NCI-H2196 (cell line): ENCODE results near the gene FAM114A2.
"Not testable (repeated sequence)": the region's sequence is repeated elsewhere in the genome, so short reads cannot be mapped to it uniquely, and the experiment has no call there.

ENCODE experiments used
- DNase-seq: peaks from one replicate; lab custom pipeline; 2025; ENCODE audit not compliant: unreplicated experiment; lab: John Stamatoyannopoulos, UW

FAM114A2 gene

GRCh38 chr5:154038707-154039457 lies at the start of gene FAM114A2, which contains the start of gene MFAP3:
Gene FAM114A2 (minus strand): TSS chr5:154038910. CDS start chr5:154034953, 3,957 bp downstream.
Gene MFAP3 (plus strand): TSS chr5:154038967. CDS start chr5:154049723, 10,756 bp downstream.
- peak; percentile 88 for DNase-seq

GRCh38 chr5:154087260-154087659 lies 48.5 kb upstream of the FAM114A2 start:
- DNase-seq = no peak

- no peak for DNase-seq
These were observed 47.9 kb upstream of the FAM114A2 start for GRCh38 chr5:154086641-154087040.

- DNase-seq = no peak
These were observed 47.4 kb upstream of the FAM114A2 start for GRCh38 chr5:154086146-154086545.

GRCh38 chr5:154084062-154084639 lies 45.4 kb upstream of the FAM114A2 start:
- no peak for DNase-seq

GRCh38 chr5:154081246-154081645 lies 42.5 kb upstream of the FAM114A2 start:
- DNase-seq = no peak

GRCh38 chr5:154078272-154078671 lies 39.6 kb upstream of the FAM114A2 start:
- peak; percentile 39 for DNase-seq

GRCh38 chr5:154077696-154078095 lies 39.0 kb upstream of the FAM114A2 start:
- peak; percentile 29 for DNase-seq

- no peak for DNase-seq
These were observed 37.7 kb upstream of the FAM114A2 start for GRCh38 chr5:154076240-154076922.

- peak; percentile 80 for DNase-seq
These were observed 33.9 kb upstream of the FAM114A2 start for GRCh38 chr5:154072414-154073171.

GRCh38 chr5:154071799-154072413 lies 33.2 kb upstream of the FAM114A2 start:
- DNase-seq = no peak

- not testable (repeated sequence) for DNase-seq
These were observed 31.1 kb upstream of the FAM114A2 start for GRCh38 chr5:154069854-154070253.

GRCh38 chr5:154065971-154066370 lies 27.3 kb upstream of the FAM114A2 start:
- DNase-seq = no peak

GRCh38 chr5:154063372-154063771 lies 24.7 kb upstream of the FAM114A2 start:
- no peak for DNase-seq

GRCh38 chr5:154060606-154061005 lies 21.9 kb upstream of the FAM114A2 start:
- DNase-seq = no peak

GRCh38 chr5:154059583-154059982 lies 20.9 kb upstream of the FAM114A2 start:
- DNase-seq = no peak

- no peak for DNase-seq
These were observed 20.3 kb upstream of the FAM114A2 start for GRCh38 chr5:154059039-154059430.

- DNase-seq = peak; percentile 49
These were observed 19.6 kb upstream of the FAM114A2 start for GRCh38 chr5:154058055-154059038.

GRCh38 chr5:154055201-154055600 lies 16.5 kb upstream of the FAM114A2 start:
- peak; percentile 23 for DNase-seq

- DNase-seq = no peak
These were observed 14.8 kb upstream of the FAM114A2 start for GRCh38 chr5:154053468-154053867.
